Measurements from ENCODE around the gene MYPN. TPM values are rescaled to one million over a fixed set of nuclear protein-coding genes. Genes with fewer than 3 reads are reported as not detected.
"Not testable (repeated sequence)": the region's sequence is repeated elsewhere in the genome, so short reads cannot be mapped to it uniquely, and the experiment has no call there.

MYPN gene
- total RNA-seq, 3 donors from 2014 or later: 0.47 to 1.8 (median 0.93) TPM

DNA sequence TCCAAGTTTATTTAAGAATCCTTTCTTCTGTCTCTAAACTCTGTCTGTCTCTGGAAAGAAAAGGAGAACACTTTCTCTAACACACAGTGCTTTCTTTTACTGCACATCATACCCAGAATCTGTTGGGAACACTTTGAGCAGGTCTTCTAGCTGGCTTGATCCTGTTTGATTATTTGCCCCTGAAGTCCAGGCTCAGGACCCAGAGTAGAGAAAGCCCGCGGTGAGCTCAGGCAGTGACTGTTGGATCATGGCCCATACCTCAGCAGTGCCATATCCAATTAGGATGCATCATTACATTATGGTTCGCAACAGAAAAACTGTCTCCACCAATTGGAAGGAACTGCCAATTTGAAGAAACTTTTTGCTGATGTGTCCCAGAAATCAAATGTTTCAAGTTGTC is 71.2 kb downstream of the MYPN start:
- DNase-seq (no peak), ATAC-seq (no peak)
- TF ChIP-seq, protein P1, sequence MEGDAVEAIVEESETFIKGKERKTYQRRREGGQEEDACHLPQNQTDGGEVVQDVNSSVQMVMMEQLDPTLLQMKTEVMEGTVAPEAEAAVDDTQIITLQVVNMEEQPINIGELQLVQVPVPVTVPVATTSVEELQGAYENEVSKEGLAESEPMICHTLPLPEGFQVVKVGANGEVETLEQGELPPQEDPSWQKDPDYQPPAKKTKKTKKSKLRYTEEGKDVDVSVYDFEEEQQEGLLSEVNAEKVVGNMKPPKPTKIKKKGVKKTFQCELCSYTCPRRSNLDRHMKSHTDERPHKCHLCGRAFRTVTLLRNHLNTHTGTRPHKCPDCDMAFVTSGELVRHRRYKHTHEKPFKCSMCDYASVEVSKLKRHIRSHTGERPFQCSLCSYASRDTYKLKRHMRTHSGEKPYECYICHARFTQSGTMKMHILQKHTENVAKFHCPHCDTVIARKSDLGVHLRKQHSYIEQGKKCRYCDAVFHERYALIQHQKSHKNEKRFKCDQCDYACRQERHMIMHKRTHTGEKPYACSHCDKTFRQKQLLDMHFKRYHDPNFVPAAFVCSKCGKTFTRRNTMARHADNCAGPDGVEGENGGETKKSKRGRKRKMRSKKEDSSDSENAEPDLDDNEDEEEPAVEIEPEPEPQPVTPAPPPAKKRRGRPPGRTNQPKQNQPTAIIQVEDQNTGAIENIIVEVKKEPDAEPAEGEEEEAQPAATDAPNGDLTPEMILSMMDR (IDR thresholded peaks at IDR 0.05): no peak
- intact Hi-C loops (cut with DNase I, micrococcal nuclease): no loop called here
- H3K9me3 ChIP-seq: no peaks in the 10 kb centered on the region
- no peaks in the 10 kb centered on the region for H3K36me3 ChIP-seq (ENCODE audit: low read depth)
- H3K4me1 ChIP-seq (ENCODE audit: low read depth): peaks cover 5% of the 10 kb centered on the region
- no peak overlapping the region for H3K4me3 ChIP-seq

- no peaks in the 10 kb centered on the region for H3K36me3 ChIP-seq (ENCODE audit: low read depth)
- no peak overlapping the region for H3K4me3 ChIP-seq
- intact Hi-C loops (cut with DNase I, micrococcal nuclease): no loop called here
- ATAC-seq (no peak), DNase-seq (no peak)
- H3K9me3 ChIP-seq: no peaks in the 10 kb centered on the region
- no peaks in the 10 kb centered on the region for H3K4me1 ChIP-seq (ENCODE audit: low read depth)
- TF ChIP-seq, protein P1 (IDR thresholded peaks at IDR 0.05): no peak
These were observed 75.3 kb downstream of the MYPN start for GRCh38 chr10:68184546-68184945.

GRCh38 chr10:68185085-68185484 is 75.8 kb downstream of the MYPN start:
- H3K36me3 ChIP-seq (ENCODE audit: low read depth): no peaks in the 10 kb centered on the region
- no peak for DNase-seq
- ATAC-seq: no peak
- H3K4me1 ChIP-seq (ENCODE audit: low read depth): no peaks in the 10 kb centered on the region
- no peaks in the 10 kb centered on the region for H3K9me3 ChIP-seq
- intact Hi-C loops (cut with DNase I, micrococcal nuclease): no loop called here
- TF ChIP-seq, protein P1 (IDR thresholded peaks at IDR 0.05): no peak
- H3K4me3 ChIP-seq: no peak overlapping the region

DNA sequence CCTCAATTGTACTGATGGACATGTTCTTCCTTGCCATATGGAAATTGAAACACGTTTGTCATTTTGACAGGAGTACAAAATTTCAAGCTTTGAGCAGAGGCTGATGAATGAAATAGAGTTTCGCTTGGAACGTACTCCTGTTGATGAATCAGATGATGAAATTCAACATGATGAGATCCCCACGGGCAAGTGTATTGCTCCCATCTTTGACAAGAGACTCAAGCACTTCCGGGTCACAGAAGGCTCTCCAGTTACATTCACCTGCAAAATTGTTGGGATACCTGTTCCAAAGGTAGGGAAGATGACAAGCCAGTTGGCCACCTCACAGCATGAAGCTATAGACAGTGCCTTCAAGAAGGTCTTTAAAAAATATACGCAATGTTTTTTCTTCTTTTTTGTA is 79.5 kb downstream of the MYPN start:
- ATAC-seq (no peak), DNase-seq (no peak)
- Histone ChIP-seq H3K4me1 (ENCODE audit: low read depth) (no peaks in the 10 kb centered on the region), H3K36me3 (ENCODE audit: low read depth) (no peaks in the 10 kb centered on the region), H3K9me3 (no peaks in the 10 kb centered on the region), H3K4me3 (no peak overlapping the region)
- TF ChIP-seq, protein P1 (IDR thresholded peaks at IDR 0.05): no peak
- intact Hi-C loops (cut with DNase I, micrococcal nuclease): no loop called here

- Histone ChIP-seq H3K4me3 (no peak overlapping the region), H3K4me1 (ENCODE audit: low read depth) (no peaks in the 10 kb centered on the region), H3K36me3 (ENCODE audit: low read depth) (no peaks in the 10 kb centered on the region), H3K9me3 (no peaks in the 10 kb centered on the region)
- TF ChIP-seq, protein P1 (IDR thresholded peaks at IDR 0.05): no peak
- DNase-seq (no peak), ATAC-seq (no peak)
- intact Hi-C loops (cut with DNase I, micrococcal nuclease): no loop called here
These were observed 82.8 kb downstream of the MYPN start for GRCh38 chr10:68192113-68192512.

GRCh38 chr10:68194290-68194689 is 85.0 kb downstream of the MYPN start:
- ATAC-seq (no peak), DNase-seq (no peak)
- TF ChIP-seq, protein P1 (IDR thresholded peaks at IDR 0.05): no peak
- H3K4me3 ChIP-seq: no peak overlapping the region
- no peaks in the 10 kb centered on the region for H3K4me1 ChIP-seq (ENCODE audit: low read depth)
- no peaks in the 10 kb centered on the region for H3K36me3 ChIP-seq (ENCODE audit: low read depth)
- H3K9me3 ChIP-seq: no peaks in the 10 kb centered on the region
- intact Hi-C loops (cut with DNase I, micrococcal nuclease): no loop called here

- DNase-seq; intact Hi-C loops (cut with DNase I, micrococcal nuclease); H3K36me3 ChIP-seq (ENCODE audit: low read depth); ATAC-seq; H3K4me1 ChIP-seq (ENCODE audit: low read depth); H3K4me3 ChIP-seq; H3K9me3 ChIP-seq: not testable (repeated sequence)
These were observed 86.5 kb downstream of the MYPN start for GRCh38 chr10:68195776-68196175.
